Measurements from ENCODE around the gene LRRC55.

LRRC55 gene

DNA sequence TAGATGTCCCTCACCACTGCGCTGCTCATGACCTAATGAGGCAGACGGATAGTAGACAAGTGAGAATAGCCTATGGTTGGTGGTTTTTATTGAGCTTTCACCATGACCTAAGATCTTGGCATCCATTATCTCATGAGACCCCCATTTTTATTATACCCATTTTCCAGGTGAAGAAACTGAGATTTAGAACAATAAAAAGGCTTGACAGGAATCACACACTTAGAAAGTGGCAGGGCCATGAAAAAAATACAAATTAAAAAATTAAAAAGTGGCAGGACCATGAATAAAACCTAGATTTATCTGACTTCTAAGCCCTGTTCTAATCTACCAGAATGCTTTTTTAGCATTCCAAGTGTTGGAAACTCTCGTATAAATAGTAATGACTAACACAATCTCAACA, 1.1 kb downstream of the LRRC55 start:
- Histone ChIP-seq H3K27me3 (ENCODE audit: control insufficient read depth, insufficient read depth, low read length) (peaks cover 17% of the 10 kb centered on the region), H3K4me3 (ENCODE audit: low read length) (no peak overlapping the region), H3K9me3 (ENCODE audit: control insufficient read depth, low read depth, low read length) (no peaks in the 10 kb centered on the region), H3K27ac (ENCODE audit: low read length) (no peak overlapping the region), H3K9ac (ENCODE audit: low read length) (no peak overlapping the region), H3K4me1 (ENCODE audit: control insufficient read depth, low read depth, low read length) (peaks cover 11% of the 10 kb centered on the region), H3K36me3 (ENCODE audit: control insufficient read depth, low read depth, low read length) (no peaks in the 10 kb centered on the region)

DNA sequence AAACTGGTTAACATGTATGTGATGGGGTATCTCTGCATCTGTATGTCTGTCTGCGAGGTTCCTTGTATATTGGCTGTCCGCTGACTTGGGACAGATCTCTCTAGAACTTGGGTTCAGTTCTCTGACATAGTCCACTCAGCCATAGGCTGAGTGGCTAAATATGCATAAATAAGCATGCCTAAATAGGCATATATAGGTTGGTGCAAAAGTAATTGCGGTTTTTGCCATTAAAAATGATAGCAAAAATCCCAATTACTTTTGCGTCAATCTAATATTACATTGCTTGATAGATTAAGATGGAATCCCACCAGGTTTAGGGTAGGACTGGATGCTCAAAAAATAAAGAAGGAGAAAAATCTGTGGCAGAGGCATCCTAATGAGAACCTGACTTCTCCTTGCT, 8.8 kb downstream of the LRRC55 start:
- Histone ChIP-seq H3K27ac (ENCODE audit: low read length) (no peak overlapping the region), H3K9ac (ENCODE audit: low read length) (no peak overlapping the region), H3K4me3 (ENCODE audit: low read length) (no peak overlapping the region), H3K36me3 (ENCODE audit: control insufficient read depth, low read depth, low read length) (no peaks in the 10 kb centered on the region), H3K4me1 (ENCODE audit: control insufficient read depth, low read depth, low read length) (peaks cover 6% of the 10 kb centered on the region), H3K27me3 (ENCODE audit: control insufficient read depth, insufficient read depth, low read length) (no peaks in the 10 kb centered on the region), H3K9me3 (ENCODE audit: control insufficient read depth, low read depth, low read length) (no peaks in the 10 kb centered on the region)

- no peaks in the 10 kb centered on the region for H3K36me3 ChIP-seq (ENCODE audit: control insufficient read depth, low read depth, low read length)
- H3K27me3 ChIP-seq (ENCODE audit: control insufficient read depth, insufficient read depth, low read length): no peaks in the 10 kb centered on the region
- H3K4me1 ChIP-seq (ENCODE audit: control insufficient read depth, low read depth, low read length): peaks cover 6% of the 10 kb centered on the region
- H3K9me3 ChIP-seq (ENCODE audit: control insufficient read depth, low read depth, low read length): no peaks in the 10 kb centered on the region
- H3K4me3 ChIP-seq (ENCODE audit: low read length): no peak overlapping the region
- no peak overlapping the region for H3K9ac ChIP-seq (ENCODE audit: low read length)
- H3K27ac ChIP-seq (ENCODE audit: low read length): no peak overlapping the region
Measured at GRCh38 chr11:57191311-57192219, 9.8 kb downstream of the LRRC55 start.

DNA sequence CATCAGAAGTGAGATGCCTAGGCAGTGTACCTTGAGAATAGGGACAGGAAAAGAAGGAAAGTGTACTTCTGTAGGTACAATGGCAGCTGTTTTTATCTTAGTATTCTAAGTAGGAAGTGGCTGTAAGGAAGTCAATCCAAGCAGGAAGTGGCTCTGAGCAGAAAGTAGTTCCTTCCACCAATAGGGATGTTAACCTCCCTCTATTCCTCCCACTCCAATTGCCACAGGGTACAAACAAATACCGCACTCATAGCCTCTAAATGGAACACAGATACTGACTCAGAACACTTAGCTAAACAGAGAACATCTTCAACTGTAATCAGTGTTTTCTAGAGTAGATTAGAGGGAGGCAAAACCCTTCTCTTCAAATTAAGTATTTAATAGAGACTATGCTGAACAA, 10.6 kb downstream of the LRRC55 start:
- Histone ChIP-seq H3K9ac (ENCODE audit: low read length) (no peak overlapping the region), H3K27me3 (ENCODE audit: control insufficient read depth, insufficient read depth, low read length) (no peaks in the 10 kb centered on the region), H3K4me3 (ENCODE audit: low read length) (no peak overlapping the region), H3K27ac (ENCODE audit: low read length) (no peak overlapping the region), H3K4me1 (ENCODE audit: control insufficient read depth, low read depth, low read length) (peaks cover 6% of the 10 kb centered on the region), H3K36me3 (ENCODE audit: control insufficient read depth, low read depth, low read length) (no peaks in the 10 kb centered on the region), H3K9me3 (ENCODE audit: control insufficient read depth, low read depth, low read length) (no peaks in the 10 kb centered on the region)

GRCh38 chr11:57196596-57196995, 14.8 kb downstream of the LRRC55 start:
- Histone ChIP-seq H3K4me3 (ENCODE audit: low read length) (no peak overlapping the region), H3K27ac (ENCODE audit: low read length) (no peak overlapping the region), H3K27me3 (ENCODE audit: control insufficient read depth, insufficient read depth, low read length) (no peaks in the 10 kb centered on the region)

DNA sequence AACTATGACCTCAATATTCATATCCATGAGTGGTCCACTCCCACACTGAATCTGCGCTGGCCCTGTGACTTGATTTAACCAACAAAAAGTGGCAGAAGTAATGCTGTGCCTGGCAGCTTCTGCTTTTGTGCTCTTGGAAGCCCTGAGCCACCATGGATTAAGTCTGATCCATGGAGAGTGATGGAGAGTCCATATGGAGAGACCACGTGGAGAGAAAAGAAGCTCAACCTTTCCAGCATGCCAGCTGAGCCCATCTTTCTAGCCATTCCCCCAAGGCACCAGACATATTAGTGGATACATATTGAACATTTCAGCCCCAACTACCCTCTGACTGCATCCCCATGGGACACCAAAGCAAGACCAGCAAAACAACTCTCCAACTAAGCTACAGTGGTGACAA, 16.0 kb downstream of the LRRC55 start:
- Histone ChIP-seq H3K27me3 (ENCODE audit: control insufficient read depth, insufficient read depth, low read length) (no peaks in the 10 kb centered on the region), H3K9ac (ENCODE audit: low read length) (no peak overlapping the region), H3K9me3 (ENCODE audit: control insufficient read depth, low read depth, low read length) (no peaks in the 10 kb centered on the region), H3K4me3 (ENCODE audit: low read length) (no peak overlapping the region), H3K27ac (ENCODE audit: low read length) (no peak overlapping the region), H3K4me1 (ENCODE audit: control insufficient read depth, low read depth, low read length) (no peaks in the 10 kb centered on the region), H3K36me3 (ENCODE audit: control insufficient read depth, low read depth, low read length) (no peaks in the 10 kb centered on the region)

More at GRCh38 chr11:57196596-57196995, 14.8 kb downstream of the LRRC55 start:
- Histone ChIP-seq H3K9ac (ENCODE audit: low read length) (no peak overlapping the region), H3K4me1 (ENCODE audit: control insufficient read depth, low read depth, low read length) (peaks cover 5% of the 10 kb centered on the region), H3K9me3 (ENCODE audit: control insufficient read depth, low read depth, low read length) (no peaks in the 10 kb centered on the region), H3K36me3 (ENCODE audit: control insufficient read depth, low read depth, low read length) (no peaks in the 10 kb centered on the region)

GRCh38 chr11:57199330-57199729, 17.6 kb downstream of the LRRC55 start:
- Histone ChIP-seq H3K4me1 (ENCODE audit: control insufficient read depth, low read depth, low read length) (peaks cover 2% of the 10 kb centered on the region), H3K9ac (ENCODE audit: low read length) (no peak overlapping the region), H3K36me3 (ENCODE audit: control insufficient read depth, low read depth, low read length) (no peaks in the 10 kb centered on the region), H3K9me3 (ENCODE audit: control insufficient read depth, low read depth, low read length) (no peaks in the 10 kb centered on the region), H3K4me3 (ENCODE audit: low read length) (no peak overlapping the region), H3K27me3 (ENCODE audit: control insufficient read depth, insufficient read depth, low read length) (no peaks in the 10 kb centered on the region), H3K27ac (ENCODE audit: low read length) (no peak overlapping the region)

GRCh38 chr11:57200917-57201316, 19.2 kb downstream of the LRRC55 start:
- H3K36me3 ChIP-seq (ENCODE audit: control insufficient read depth, low read depth, low read length): no peaks in the 10 kb centered on the region
- no peaks in the 10 kb centered on the region for H3K9me3 ChIP-seq (ENCODE audit: control insufficient read depth, low read depth, low read length)
- no peak overlapping the region for H3K27ac ChIP-seq (ENCODE audit: low read length)
- no peaks in the 10 kb centered on the region for H3K27me3 ChIP-seq (ENCODE audit: control insufficient read depth, insufficient read depth, low read length)
- no peak overlapping the region for H3K4me3 ChIP-seq (ENCODE audit: low read length)
- no peak overlapping the region for H3K9ac ChIP-seq (ENCODE audit: low read length)
- H3K4me1 ChIP-seq (ENCODE audit: control insufficient read depth, low read depth, low read length): peaks cover 17% of the 10 kb centered on the region

GRCh38 chr11:57202281-57202680, 20.5 kb downstream of the LRRC55 start:
- Histone ChIP-seq H3K27ac (ENCODE audit: low read length) (no peak overlapping the region), H3K36me3 (ENCODE audit: control insufficient read depth, low read depth, low read length) (no peaks in the 10 kb centered on the region), H3K9ac (ENCODE audit: low read length) (no peak overlapping the region), H3K4me3 (ENCODE audit: low read length) (no peak overlapping the region), H3K4me1 (ENCODE audit: control insufficient read depth, low read depth, low read length) (peaks cover 17% of the 10 kb centered on the region), H3K27me3 (ENCODE audit: control insufficient read depth, insufficient read depth, low read length) (no peaks in the 10 kb centered on the region), H3K9me3 (ENCODE audit: control insufficient read depth, low read depth, low read length) (no peaks in the 10 kb centered on the region)

- no peaks in the 10 kb centered on the region for H3K9me3 ChIP-seq (ENCODE audit: control insufficient read depth, low read depth, low read length)
- H3K4me1 ChIP-seq (ENCODE audit: control insufficient read depth, low read depth, low read length): peaks cover 17% of the 10 kb centered on the region
- no peaks in the 10 kb centered on the region for H3K36me3 ChIP-seq (ENCODE audit: control insufficient read depth, low read depth, low read length)
- H3K27me3 ChIP-seq (ENCODE audit: control insufficient read depth, insufficient read depth, low read length): no peaks in the 10 kb centered on the region
- H3K4me3 ChIP-seq (ENCODE audit: low read length): no peak overlapping the region
- H3K27ac ChIP-seq (ENCODE audit: low read length): no peak overlapping the region
- H3K9ac ChIP-seq (ENCODE audit: low read length): no peak overlapping the region
Measured at GRCh38 chr11:57203359-57203758, 21.6 kb downstream of the LRRC55 start.

DNA sequence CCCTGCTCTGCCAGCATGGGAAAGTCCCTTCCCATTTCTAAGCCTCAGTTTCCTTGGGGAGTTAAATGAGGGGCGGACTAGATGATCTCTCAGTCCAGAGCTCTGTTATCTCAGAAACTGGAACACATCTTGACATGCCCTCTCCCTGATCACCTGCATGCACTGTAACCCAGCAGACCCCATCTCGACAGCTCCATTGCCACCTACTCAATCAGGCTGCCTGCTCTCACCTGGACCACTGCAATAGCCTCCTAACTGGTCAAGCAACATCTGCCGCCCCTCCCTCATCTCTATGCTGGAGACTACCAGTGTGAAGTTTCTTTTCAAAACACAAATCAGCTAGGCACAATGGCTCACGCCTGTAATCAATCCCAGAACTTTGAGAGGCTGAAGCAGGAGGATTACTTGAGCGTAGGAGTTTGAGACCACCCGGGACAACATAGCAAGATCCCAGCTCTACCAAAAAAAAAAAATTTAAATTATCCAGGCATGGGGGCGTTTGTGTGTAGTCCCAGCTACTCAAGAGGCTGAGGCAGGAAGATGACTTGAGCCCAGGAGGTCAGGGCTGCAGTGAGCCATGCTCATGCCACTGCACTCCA, 22.2 kb downstream of the LRRC55 start:
- Histone ChIP-seq H3K4me3 (ENCODE audit: low read length) (no peak overlapping the region), H3K9ac (ENCODE audit: low read length) (no peak overlapping the region), H3K27ac (ENCODE audit: low read length) (no peak overlapping the region), H3K4me1 (ENCODE audit: control insufficient read depth, low read depth, low read length) (peaks cover 17% of the 10 kb centered on the region), H3K36me3 (ENCODE audit: control insufficient read depth, low read depth, low read length) (no peaks in the 10 kb centered on the region), H3K9me3 (ENCODE audit: control insufficient read depth, low read depth, low read length) (no peaks in the 10 kb centered on the region), H3K27me3 (ENCODE audit: control insufficient read depth, insufficient read depth, low read length) (no peaks in the 10 kb centered on the region)

Measured in iPS-18a (cell line).